ENCODE results near the gene SYCE3.

- TF ChIP-seq CTCF (conservative IDR thresholded peaks at IDR 0.05; ENCODE audit: low read depth, low read length): no peak
- TF ChIP-seq EZH2 (IDR thresholded peaks at IDR 0.05; ENCODE audit: low read length, unreplicated experiment): no peak
Measured at GRCh38 chr22:50542416-50542927, 20.2 kb downstream of the SYCE3 start.
